Ovary (tissue), 9 donors: ENCODE results near the gene SLC25A41. TPM values are rescaled to one million over a fixed set of nuclear protein-coding genes. Genes with fewer than 3 reads are reported as not detected.

ENCODE experiments used
- DNase-seq, 5 donors: peaks; one replicate each; pipeline ENCODE4 v3.0.0-alpha.2; 2019 to 2020
- H3K27ac ChIP-seq, 2 donors: fragments of 200-600 bp; one replicate each; pipeline versions ENCODE4 v1.5.1 to v1.8.0; 2019 to 2022
- H3K27me3 ChIP-seq: fragments of 200-600 bp; one replicate; pipeline ENCODE4 v1.8.0; 2022
- H3K36me3 ChIP-seq: fragments of 200-600 bp; sonication (generic); one replicate; pipeline ENCODE4 v1.5.1; 2019
- H3K4me1 ChIP-seq: one replicate; pipeline ENCODE4 v1.8.1; 2013; ENCODE audit warnings: mild to moderate bottlenecking, moderate library complexity; ENCODE audit not compliant: insufficient read depth
- H3K4me3 ChIP-seq: fragments of 200-600 bp; sonication (generic); one replicate; pipeline ENCODE4 v1.5.1; 2017
- H3K9me3 ChIP-seq, 2 donors: fragments of 200-600 bp in 1 of 2; sonication (generic) in 1 of 2; one replicate each; pipeline versions ENCODE4 v1.5.1 to v1.8.1; 2013 to 2019; ENCODE audit warnings: mild to moderate bottlenecking in 1 of 2, moderate library complexity in 1 of 2
- CTCF ChIP-seq, 3 donors: fragments of 450-650 bp in 2 of 3; fragments of 200-600 bp in 1 of 3; IDR thresholded peaks; one replicate each; pipeline versions ENCODE4 v1.5.1 to v1.8.0; 2016 to 2022; ENCODE audit warnings: antibody characterized with exemption in 3 of 3, mild to moderate bottlenecking in 1 of 3
- EP300 ChIP-seq: sonication (generic); formaldehyde crosslinking; IDR thresholded peaks from one replicate; pipeline ENCODE4 v1.6.1; 2017; ENCODE audit warnings: antibody characterized with exemption
- POLR2A ChIP-seq: fragments of 450-650 bp; IDR thresholded peaks from one replicate; pipeline ENCODE4 v1.6.1; 2017; ENCODE audit warnings: antibody characterized with exemption, mild to moderate bottlenecking, moderate library complexity
- WGBS, 3 donors: extraction: QIAGEN DNeasy Blood & Tissue Kit in 1 of 3; methylation state at CpG; one replicate each; pipeline versions ENCODE4 v1.1.5 to v1.1.7; 2013 to 2017; 5-methylcytosine and 5-hydroxymethylcytosine counted together
- intact Hi-C, 4 donors: fragments of 100-400 bp; cut with DNase I; formaldehyde crosslinking; loops; one replicate each; pipeline versions ENCODE4 v1.11.0 to v1.15.1; 2022 to 2023
- polyA plus RNA-seq, 2 donors: library from polyadenylated mRNA; stranded (reverse); fragments of 200-250 nt in 1 of 2; fragments of 350-450 nt in 1 of 2; fragmentation: Illumina TruSeq in 1 of 2; extraction: RNeasy Lipid Tissue Mini Kit (QIAGEN cat#74804) in 1 of 2; gene quantifications; one replicate each; pipeline ENCODE4 v1.2.3, GENCODE V29; 2013 to 2014
- total RNA-seq, 7 donors: library from RNA; depleted of rRNA in 2 of 7; stranded (reverse); fragments of >200 nt in 2 of 7; fragmentation: NEBNext Ultra II Directional in 3 of 7; extraction: Animal tissue kit (Norgen Biotek cat#: 25700) in 3 of 7; gene quantifications; one replicate each; pipeline versions ENCODE4 v1.1.0 to v1.2.4, GENCODE V29; 2016 to 2023
- donor health status: DM: no; HTN: no; CAD: no; lungs with moderate emphysema.
- donor health status: DM: no; HTN: no; CAD: no.
- donor health status: Bipolar disorder and iron deficiency.
- donor health status: DM: yes; HTN: yes; CAD: no.
- donor health status: DM: no; HTN: no; CAD: no.
- donor health status: DM: yes; HTN: yes; CAD: no.

Gene SLC25A41
- total and polyA plus RNA-seq, 9 donors = 0.20 to 0.52 (median 0.40) TPM; not detected in 5

GRCh38 chr19:6475321-6476108 is 42.0 kb upstream of the SLC25A41 start:
- intact Hi-C loops = no loop called here
- WGBS, 3 donors = 2 to 8% (median 3%) methylated on average over 40 to 52 of the region's 52 CpGs
- no peaks in the 10 kb centered on the region for H3K36me3 ChIP-seq
- no peak for DNase-seq
- H3K4me1 ChIP-seq = peaks cover 5% of the 10 kb centered on the region
- TF ChIP-seq EP300 (no peak), CTCF (IDR thresholded peaks at IDR 0.05) (no peak), POLR2A (no peak)
- no peaks in the 10 kb centered on the region for H3K27me3 ChIP-seq
- H3K27ac ChIP-seq = no peak overlapping the region
- H3K9me3 ChIP-seq = no peaks in the 10 kb centered on the region
- no peak overlapping the region for H3K4me3 ChIP-seq

GRCh38 chr19:6473647-6474046 is 40.1 kb upstream of the SLC25A41 start:
- H3K27ac ChIP-seq = no peak overlapping the region
- H3K36me3 ChIP-seq = no peaks in the 10 kb centered on the region
- no peak for DNase-seq
- H3K4me1 ChIP-seq = peaks cover 5% of the 10 kb centered on the region
- TF ChIP-seq CTCF (IDR thresholded peaks at IDR 0.05) = no peak
- TF ChIP-seq EP300 = no peak
- no peak for TF ChIP-seq POLR2A
- WGBS, 3 donors = 59 to 65% (median 61%) methylated on average over 9 of the region's 9 CpGs
- H3K4me3 ChIP-seq = no peak overlapping the region
- H3K9me3 ChIP-seq = no peaks in the 10 kb centered on the region
- no peaks in the 10 kb centered on the region for H3K27me3 ChIP-seq
- intact Hi-C loops = no loop called here

GRCh38 chr19:6472713-6473112 is 39.1 kb upstream of the SLC25A41 start:
- Histone ChIP-seq H3K4me1 (peaks cover 5% of the 10 kb centered on the region), H3K27me3 (no peaks in the 10 kb centered on the region), H3K36me3 (no peaks in the 10 kb centered on the region), H3K9me3 (no peaks in the 10 kb centered on the region), H3K27ac (no peak overlapping the region), H3K4me3 (no peak overlapping the region)
- DNase-seq = no peak
- TF ChIP-seq POLR2A (no peak), EP300 (no peak), CTCF (IDR thresholded peaks at IDR 0.05) (no peak)
- 54 to 68% (median 58%) methylated on average over 4 of the region's 4 CpGs for WGBS, 3 donors
- intact Hi-C loops = no loop called here

- H3K27ac ChIP-seq = no peak overlapping the region
- DNase-seq = no peak
- no peaks in the 10 kb centered on the region for H3K27me3 ChIP-seq
- no peak overlapping the region for H3K4me3 ChIP-seq
- WGBS, 3 donors = 86 to 90% (median 90%) methylated on average over 14 of the region's 14 CpGs
- TF ChIP-seq EP300 = no peak
- TF ChIP-seq POLR2A = no peak
- no peak for TF ChIP-seq CTCF (IDR thresholded peaks at IDR 0.05)
- no peaks in the 10 kb centered on the region for H3K36me3 ChIP-seq
- intact Hi-C loops = no loop called here
- no peaks in the 10 kb centered on the region for H3K9me3 ChIP-seq
- H3K4me1 ChIP-seq = peaks cover 2% of the 10 kb centered on the region
Measured at GRCh38 chr19:6471076-6471475, 37.5 kb upstream of the SLC25A41 start.
